IMR-90 (cell line): Measurements from ENCODE around the gene RAB36. TPM values are rescaled to one million over a fixed set of nuclear protein-coding genes. Genes with fewer than 3 reads are reported as not detected.

ENCODE experiments used
- ATAC-seq: fragments of 200-7000 bp; cut with Tn5 transposase; 2 replicates; pipeline ENCODE4 v1.9.1; 2020; ENCODE audit warnings: low read depth, mild to moderate bottlenecking, moderate library complexity
- BruUV-seq: library from RNA; stranded (reverse); fragments of 400-500 nt; replicated peaks from 2 replicates; lab custom pipeline; 2021; lab: Mats Ljungman, UMichigan
- CTCF ChIA-PET: fragments of 300-600 bp; formaldehyde crosslinking; extraction: SDS; loops from one replicate; lab custom pipeline; 2021; ENCODE audit warnings: antibody characterized with exemption; lab: Yijun Ruan, JAX
- POLR2A ChIA-PET: fragments of 300-600 bp; sonication (Branson Sonifier 250); formaldehyde crosslinking; loops from one replicate; lab custom pipeline; 2022; ENCODE audit warnings: antibody characterized with exemption; ENCODE audit not compliant: unreplicated experiment; lab: Charles Lee
- DNase-seq: peaks from one replicate; pipeline ENCODE4 v3.0.0; 2013
- H2AFZ ChIP-seq: replicated peaks from 2 replicates; pipeline ENCODE3; 2013; ENCODE audit warnings: low read length, mild to moderate bottlenecking; ENCODE audit not compliant: poor library complexity
- H2AK5ac ChIP-seq: 2 replicates; pipeline ENCODE4 v1.6.1; 2013; ENCODE audit warnings: low read depth, low read length, inconsistent platforms
- H2AK9ac ChIP-seq: replicated peaks from 2 replicates; pipeline ENCODE3; 2013; ENCODE audit warnings: mild to moderate bottlenecking, low read depth, low read length, moderate library complexity; ENCODE audit not compliant: poor library complexity
- H2BK120ac ChIP-seq: 2 replicates; pipeline ENCODE4 v1.6.1; 2013; ENCODE audit warnings: low read depth, low read length, inconsistent platforms
- H2BK15ac ChIP-seq: 3 replicates; pipeline ENCODE4 v1.6.1; 2013; ENCODE audit warnings: low read depth, low read length, inconsistent platforms
- H2BK20ac ChIP-seq: 2 replicates; pipeline ENCODE4 v1.6.1; 2013; ENCODE audit warnings: low read depth, mild to moderate bottlenecking, inconsistent platforms, low read length, moderate library complexity
- H2BK5ac ChIP-seq: 2 replicates; pipeline ENCODE4 v1.6.1; 2013; ENCODE audit warnings: mild to moderate bottlenecking, low read depth, low read length, inconsistent platforms; ENCODE audit not compliant: poor library complexity, severe bottlenecking
- H3K14ac ChIP-seq: replicated peaks from 2 replicates; pipeline ENCODE4 v1.6.1; 2013; ENCODE audit warnings: low read depth, low read length, inconsistent platforms
- H3K18ac ChIP-seq: 2 replicates; pipeline ENCODE4 v1.6.1; 2013; ENCODE audit warnings: low read depth, low read length, control low read depth
- H3K23ac ChIP-seq: 2 replicates; pipeline ENCODE4 v1.6.1; 2013; ENCODE audit warnings: low read depth, low read length, inconsistent platforms
- H3K27ac ChIP-seq: 2 replicates; pipeline ENCODE4 v1.5.1; 2013; ENCODE audit warnings: mild to moderate bottlenecking, control low read depth, low read length; ENCODE audit not compliant: insufficient read depth
- H3K27me3 ChIP-seq: 2 replicates; pipeline ENCODE4 v1.6.1; 2013; ENCODE audit warnings: low read length; ENCODE audit not compliant: control insufficient read depth, insufficient read depth
- H3K36me3 ChIP-seq: 2 replicates; pipeline ENCODE4 v1.6.1; 2013; ENCODE audit warnings: low read length, mixed read lengths; ENCODE audit not compliant: control insufficient read depth, insufficient read depth
- H3K4ac ChIP-seq: 2 replicates; pipeline ENCODE4 v1.6.1; 2013; ENCODE audit warnings: low read depth, low read length, inconsistent platforms
- H3K4me1 ChIP-seq: 2 replicates; pipeline ENCODE4 v1.6.1; 2013; ENCODE audit warnings: low read length, mixed read lengths; ENCODE audit not compliant: control insufficient read depth, insufficient read depth
- H3K4me2 ChIP-seq: 2 replicates; pipeline ENCODE4 v1.6.1; 2013; ENCODE audit warnings: low read depth, mild to moderate bottlenecking, control low read depth, low read length, moderate library complexity
- H3K4me3 ChIP-seq: 2 replicates; pipeline ENCODE4 v1.5.1; 2013; ENCODE audit warnings: low read depth, mild to moderate bottlenecking, control low read depth, low read length, moderate library complexity; ENCODE audit not compliant: insufficient read depth
- H3K56ac ChIP-seq: 2 replicates; pipeline ENCODE4 v1.6.1; 2013; ENCODE audit warnings: low read length, inconsistent platforms; ENCODE audit not compliant: insufficient read depth; ENCODE audit errors: extremely low read depth
- H3K79me1 ChIP-seq, 2 experiments: 2 replicates each; pipeline ENCODE4 v1.6.1; 2013; ENCODE audit warnings: low read length in 2 of 2, inconsistent platforms in 1 of 2, low read depth in 1 of 2
- H3K9ac ChIP-seq: 2 replicates; pipeline ENCODE4 v1.6.1; 2013; ENCODE audit warnings: low read depth, low read length, control low read depth
- H3K9me1 ChIP-seq: 2 replicates; pipeline ENCODE4 v1.6.1; 2013; ENCODE audit warnings: low read length, inconsistent platforms; ENCODE audit not compliant: insufficient read depth
- H3K9me3 ChIP-seq: 2 replicates; pipeline ENCODE4 v1.6.1; 2013; ENCODE audit warnings: low read length; ENCODE audit not compliant: control insufficient read depth, insufficient read depth
- H4K20me1 ChIP-seq: 2 replicates; pipeline ENCODE4 v1.6.1; 2013; ENCODE audit warnings: low read length, inconsistent platforms; ENCODE audit not compliant: insufficient read depth
- H4K5ac ChIP-seq: 2 replicates; pipeline ENCODE4 v1.6.1; 2013; ENCODE audit warnings: mild to moderate bottlenecking, low read depth, low read length, control low read depth
- H4K8ac ChIP-seq, 2 experiments: 2 replicates each; pipeline ENCODE4 v1.6.1; 2013; ENCODE audit warnings: low read depth in 2 of 2, low read length in 2 of 2, control low read depth in 1 of 2, inconsistent platforms in 1 of 2
- H4K91ac ChIP-seq: 2 replicates; pipeline ENCODE4 v1.6.1; 2013; ENCODE audit warnings: low read depth, low read length, inconsistent platforms; ENCODE audit not compliant: insufficient read depth
- BHLHE40 ChIP-seq: fragments of 150-350 bp; IDR thresholded peaks from 2 replicates; pipeline ENCODE4 v1.6.1; 2016; ENCODE audit warnings: mild to moderate bottlenecking, low read depth, low read length
- CEBPB ChIP-seq: IDR thresholded peaks from 2 replicates; pipeline ENCODE4 v1.6.1; 2012; ENCODE audit warnings: low read depth, low read length, improper control_type of control experiment
- CHD1 ChIP-seq: IDR thresholded peaks from 2 replicates; pipeline ENCODE4 v1.6.1; 2012; ENCODE audit warnings: low read depth, low read length, improper control_type of control experiment
- CTCF ChIP-seq: conservative IDR thresholded peaks from 2 replicates; pipeline ENCODE4 v1.5.1; 2012; ENCODE audit warnings: mild to moderate bottlenecking, low read depth, low read length, improper control_type of control experiment
- ELK1 ChIP-seq: fragments of 150-350 bp; IDR thresholded peaks from 2 replicates; pipeline ENCODE4 v1.6.1; 2016; ENCODE audit warnings: low read depth, mild to moderate bottlenecking, low read length, moderate library complexity, borderline replicate concordance
- FOS ChIP-seq: fragments of 150-350 bp; IDR thresholded peaks from 2 replicates; pipeline ENCODE4 v1.6.1; 2016; ENCODE audit warnings: low read depth, low read length
- MAFK ChIP-seq: IDR thresholded peaks from 2 replicates; pipeline ENCODE4 v1.6.1; 2012; ENCODE audit warnings: low read depth, low read length, improper control_type of control experiment
- MAZ ChIP-seq: IDR thresholded peaks from 2 replicates; pipeline ENCODE4 v1.6.1; 2012; ENCODE audit warnings: low read depth, mild to moderate bottlenecking, low read length, improper control_type of control experiment, moderate library complexity, borderline replicate concordance
- MXI1 ChIP-seq: IDR thresholded peaks from 2 replicates; pipeline ENCODE4 v1.6.1; 2012; ENCODE audit warnings: low read depth, mild to moderate bottlenecking, low read length, moderate library complexity, borderline replicate concordance
- NFE2L2 ChIP-seq: fragments of 150-350 bp; IDR thresholded peaks from 2 replicates; pipeline ENCODE4 v1.6.1; 2016; ENCODE audit warnings: low read depth, mild to moderate bottlenecking, low read length
- POLR2A ChIP-seq: IDR thresholded peaks from 2 replicates; pipeline ENCODE4 v1.6.1; 2012; ENCODE audit warnings: mild to moderate bottlenecking, low read depth, low read length
- RCOR1 ChIP-seq: IDR thresholded peaks from 2 replicates; pipeline ENCODE4 v1.6.1; 2012; ENCODE audit warnings: mild to moderate bottlenecking, low read length, improper control_type of control experiment; ENCODE audit not compliant: insufficient replicate concordance
- SMC3 ChIP-seq: fragments of 150-350 bp; IDR thresholded peaks from 2 replicates; pipeline ENCODE4 v1.6.1; 2016; ENCODE audit warnings: low read depth, mild to moderate bottlenecking, antibody characterized with exemption, low read length, moderate library complexity
- USF2 ChIP-seq: fragments of 150-350 bp; IDR thresholded peaks from 2 replicates; pipeline ENCODE4 v1.6.1; 2017; ENCODE audit warnings: mild to moderate bottlenecking, antibody characterized with exemption, low read length, low read depth
- WGBS, 2 experiments: methylation state at CpG; one replicate each; pipeline versions ENCODE4 v1.1.5 to v1.1.7; 2013; ENCODE audit warnings: missing lambda C conversion rate in 2 of 2; ENCODE audit not compliant: insufficient read length in 1 of 2; ENCODE audit errors: extremely low coverage in 2 of 2; 5-methylcytosine and 5-hydroxymethylcytosine counted together
- dilution Hi-C: fragments of 300-500 bp; cut with HindIII; formaldehyde crosslinking; loops from one replicate; pipeline ENCODE4 v1.14.3; 2018; ENCODE audit warnings: low sequenced_read_pairs; ENCODE audit not compliant: unreplicated experiment
- in situ Hi-C: fragments of 300-500 bp; cut with MboI; formaldehyde crosslinking; loops from 3 replicates; pipeline ENCODE4 v1.14.3; 2019; ENCODE audit warnings: low sequenced_read_pairs, inconsistent platforms, mixed read lengths
- intact Hi-C: fragments of 100-400 bp; cut with micrococcal nuclease; formaldehyde crosslinking; loops from 2 replicates; pipeline ENCODE4 v1.10.0; 2022
- polyA plus RNA-seq, 3 experiments: library from polyadenylated mRNA; depleted of rRNA; stranded (reverse); fragments of >200 nt; gene quantifications; 2 replicates each; pipeline ENCODE4 v1.2.3, GENCODE V29; 2012; ENCODE audit warnings: low replicate concordance in 1 of 3
- total RNA-seq: library from RNA; depleted of rRNA; stranded (reverse); fragments of >200 nt; gene quantifications from 2 replicates; pipeline ENCODE4 v1.2.3, GENCODE V29; 2012

The RAB36 gene
- total and polyA plus RNA-seq, 2 of the 4 experiments (the other 2 are of a cell fraction), result 3.6 to 4.0 TPM

- Histone ChIP-seq H4K5ac (no peak overlapping the region), H3K36me3 (peaks cover 2% of the 10 kb centered on the region; the same call in 1 of the 2 replicates), H2BK20ac (no peak overlapping the region), H4K20me1 (no peaks in the 10 kb centered on the region), H3K27me3 (no peaks in the 10 kb centered on the region), H2BK120ac (no peak overlapping the region), H3K27ac (no peak overlapping the region), H2BK15ac (no peak overlapping the region), H3K9me3 (no peaks in the 10 kb centered on the region), H2BK5ac (no peak overlapping the region), H3K9me1 (no peaks in the 10 kb centered on the region; the same call in 1 of the 2 replicates), H4K8ac (no peak overlapping the region), H3K4me1 (no peaks in the 10 kb centered on the region), H3K14ac (no peak overlapping the region), H3K4me2 (no peak overlapping the region), H3K23ac (no peak overlapping the region), H3K9ac (no peak overlapping the region), H4K91ac (no peak overlapping the region), H3K56ac (no peak overlapping the region), H2AK5ac (no peak overlapping the region), H3K18ac (no peak overlapping the region), H3K4me3 (no peak overlapping the region), H2AFZ (no peak overlapping the region), H3K4ac (no peak overlapping the region), H3K79me1 (no peaks in the 10 kb centered on the region), H2AK9ac (no peak overlapping the region)
- ATAC-seq (no peak), DNase-seq (no peak)
- intact Hi-C loops, result no loop called here
- dilution Hi-C loops, result no loop called here
- BruUV-seq, result no TSS peak
- ChIA-PET CTCF (interaction anchor here (0.6 to 1.4 kb wide), 2 partner anchors 16 to 124 kb away, joined by 3 read pairs; no protein-coding TSS in a partner anchor), POLR2A (no interaction called here)
- in situ Hi-C loops, result no loop called here
- TF ChIP-seq MAZ, result no peak
- no peak for TF ChIP-seq CEBPB
- no peak for TF ChIP-seq MAFK
- TF ChIP-seq POLR2A, result no peak
- TF ChIP-seq CTCF, result no peak
- no peak for TF ChIP-seq RCOR1
- TF ChIP-seq MXI1, result no peak
- TF ChIP-seq BHLHE40, result no peak
- no peak for TF ChIP-seq CHD1
- no peak for TF ChIP-seq ELK1
- no peak for TF ChIP-seq USF2
- TF ChIP-seq FOS, result no peak
- TF ChIP-seq NFE2L2, result no peak
- TF ChIP-seq SMC3, result no peak
- WGBS, 2 experiments, result 78% methylated on average over 7 of the region's 22 CpGs; no CpG with 5 or more reads in 1 of the 2 experiments
Observed at GRCh38 chr22:23157560-23158515, 12.6 kb downstream of the RAB36 start.
